Measurements from ENCODE around the gene SRSF2.
A peak's percentile ranks its signal among the peaks of the same experiment; 100 is the strongest.
"Not testable (repeated sequence)": the region's sequence is repeated elsewhere in the genome, so short reads cannot be mapped to it uniquely, and the experiment has no call there.

The SRSF2 gene

GRCh38 chr17:76737082-76737675, at the start of gene SRSF2:
SRSF2 (minus strand) TSS chr17:76737331; CDS start chr17:76737160, 171 bp downstream.
- peak; percentile 99 for DNase-seq

DNA sequence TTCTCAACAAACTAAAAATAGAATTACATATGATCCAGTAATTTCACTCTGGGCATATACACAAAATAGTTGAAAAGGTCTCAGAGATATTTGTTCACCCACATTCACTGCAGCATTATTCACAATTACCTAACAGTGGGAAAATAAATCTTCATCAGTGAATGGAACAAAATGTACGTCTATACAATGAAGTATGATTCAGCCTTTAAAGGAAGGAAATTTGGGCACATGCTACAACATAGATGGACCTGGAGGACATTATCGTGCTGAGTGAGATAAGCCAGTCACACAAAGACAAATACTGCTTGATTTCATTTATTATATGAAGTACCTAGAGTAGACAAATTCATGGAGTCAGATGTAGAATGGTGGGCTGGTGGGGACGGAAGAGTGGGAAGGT, 47.8 kb upstream of the SRSF2 start:
- DNase-seq = no peak

DNA sequence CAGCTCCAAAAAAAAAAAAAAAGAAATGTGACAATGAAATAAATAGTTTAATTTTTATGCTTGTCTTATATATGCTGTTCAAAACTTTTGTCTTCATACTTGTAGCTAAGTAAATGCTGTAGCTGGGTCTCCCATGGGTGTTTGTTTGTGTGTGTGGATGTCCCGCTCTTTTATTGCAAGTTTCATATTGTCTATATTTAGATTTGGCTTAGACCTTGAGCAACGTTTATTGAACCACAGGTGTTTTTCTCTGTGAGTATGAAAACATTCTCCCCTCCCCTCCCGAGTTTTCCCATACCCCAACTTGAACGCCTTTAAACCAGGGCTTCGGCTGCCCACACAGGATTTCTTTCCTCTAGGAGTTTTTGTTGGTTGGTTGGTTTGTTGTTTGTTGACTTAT, 46.0 kb upstream of the SRSF2 start:
- peak; percentile 76 for DNase-seq

DNA sequence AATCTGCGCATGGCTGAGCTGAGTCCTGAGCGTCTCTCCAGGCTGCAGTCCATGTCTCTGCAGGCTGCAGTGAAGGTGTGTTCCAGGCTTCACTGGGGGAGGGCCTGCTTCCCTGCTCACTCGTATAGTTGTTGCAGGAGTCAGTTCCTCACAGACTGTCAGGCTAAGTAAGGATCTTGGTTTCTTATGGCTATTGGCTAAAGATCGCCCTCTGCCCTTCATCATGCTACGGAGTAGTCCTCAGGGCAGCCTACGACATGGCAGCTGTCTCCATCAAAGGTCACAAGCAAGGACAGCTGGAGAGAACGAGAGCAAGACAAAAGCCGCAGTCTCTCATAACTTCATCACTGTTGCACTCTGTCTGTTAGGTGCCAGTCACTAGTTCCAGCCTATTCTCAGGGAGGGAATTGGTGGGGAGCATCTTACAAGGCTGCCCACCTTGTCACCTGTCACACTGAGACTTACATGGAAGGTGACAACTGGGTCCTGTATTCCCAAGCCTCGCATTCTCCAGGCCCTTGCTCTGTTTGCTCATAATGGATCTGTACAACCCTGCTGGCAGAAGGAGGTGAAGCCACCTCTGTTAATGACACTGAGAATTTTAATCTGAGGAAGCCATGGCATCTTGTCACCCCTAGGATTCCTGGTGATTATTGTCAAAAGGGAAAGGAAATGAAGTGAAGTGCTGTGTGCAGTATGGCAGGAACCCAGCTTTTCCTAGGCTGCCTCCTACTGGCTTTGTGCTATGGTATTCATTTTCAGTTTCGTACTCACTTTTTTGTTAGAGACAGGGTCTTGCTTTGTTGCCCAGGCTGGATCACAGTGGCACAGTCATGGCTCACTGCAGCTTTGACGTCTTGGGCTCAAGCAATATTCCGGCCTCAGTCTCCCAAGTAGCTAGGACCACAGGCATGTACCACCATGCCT, 44.2 kb upstream of the SRSF2 start:
- peak; percentile 12 for DNase-seq

GRCh38 chr17:76775021-76775600, 38.0 kb upstream of the SRSF2 start:
- DNase-seq = no peak

- DNase-seq = no peak
Observed at GRCh38 chr17:76772842-76773525, 35.9 kb upstream of the SRSF2 start.

- DNase-seq = no peak
Observed at GRCh38 chr17:76758570-76758969, 21.4 kb upstream of the SRSF2 start.

DNA sequence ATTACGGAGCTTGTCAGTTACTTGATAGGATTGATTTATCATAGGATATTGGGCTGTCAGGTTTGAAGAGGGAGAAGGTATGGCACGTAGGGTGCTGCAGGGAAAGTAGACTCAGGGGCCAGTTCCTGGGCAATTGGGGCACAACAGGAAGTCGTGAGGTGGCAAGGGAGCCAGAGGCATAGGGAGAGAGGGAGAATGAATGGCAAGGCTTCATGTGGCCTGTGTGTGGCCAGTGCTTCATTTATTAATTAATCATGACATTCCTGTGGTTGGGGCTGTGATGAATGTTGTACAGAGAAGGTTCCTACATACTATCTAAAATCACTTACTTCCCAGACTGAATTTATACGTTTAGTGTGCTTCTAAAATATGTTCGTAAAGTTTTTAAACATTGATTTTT, 20.1 kb upstream of the SRSF2 start:
- DNase-seq = no peak

DNA sequence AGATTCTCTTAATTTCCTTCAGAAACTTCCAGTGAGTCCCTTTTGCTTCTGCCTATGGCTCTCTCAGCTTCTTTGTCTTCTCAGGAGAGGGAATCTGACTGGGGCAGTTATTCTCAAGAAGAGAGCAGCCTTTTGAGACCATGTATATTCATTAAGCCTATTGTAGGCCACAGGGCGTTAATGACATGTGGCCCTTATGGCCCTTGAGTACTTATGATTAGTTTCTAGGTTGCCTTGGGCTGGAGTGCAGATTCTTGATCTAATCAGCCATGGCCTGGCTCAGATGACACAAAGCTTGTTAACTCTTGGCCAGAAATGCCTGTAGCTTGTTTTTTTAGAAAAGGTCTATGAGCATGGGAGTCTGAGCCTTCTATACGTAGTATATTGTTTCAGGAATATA, 18.2 kb upstream of the SRSF2 start:
- no peak for DNase-seq

DNA sequence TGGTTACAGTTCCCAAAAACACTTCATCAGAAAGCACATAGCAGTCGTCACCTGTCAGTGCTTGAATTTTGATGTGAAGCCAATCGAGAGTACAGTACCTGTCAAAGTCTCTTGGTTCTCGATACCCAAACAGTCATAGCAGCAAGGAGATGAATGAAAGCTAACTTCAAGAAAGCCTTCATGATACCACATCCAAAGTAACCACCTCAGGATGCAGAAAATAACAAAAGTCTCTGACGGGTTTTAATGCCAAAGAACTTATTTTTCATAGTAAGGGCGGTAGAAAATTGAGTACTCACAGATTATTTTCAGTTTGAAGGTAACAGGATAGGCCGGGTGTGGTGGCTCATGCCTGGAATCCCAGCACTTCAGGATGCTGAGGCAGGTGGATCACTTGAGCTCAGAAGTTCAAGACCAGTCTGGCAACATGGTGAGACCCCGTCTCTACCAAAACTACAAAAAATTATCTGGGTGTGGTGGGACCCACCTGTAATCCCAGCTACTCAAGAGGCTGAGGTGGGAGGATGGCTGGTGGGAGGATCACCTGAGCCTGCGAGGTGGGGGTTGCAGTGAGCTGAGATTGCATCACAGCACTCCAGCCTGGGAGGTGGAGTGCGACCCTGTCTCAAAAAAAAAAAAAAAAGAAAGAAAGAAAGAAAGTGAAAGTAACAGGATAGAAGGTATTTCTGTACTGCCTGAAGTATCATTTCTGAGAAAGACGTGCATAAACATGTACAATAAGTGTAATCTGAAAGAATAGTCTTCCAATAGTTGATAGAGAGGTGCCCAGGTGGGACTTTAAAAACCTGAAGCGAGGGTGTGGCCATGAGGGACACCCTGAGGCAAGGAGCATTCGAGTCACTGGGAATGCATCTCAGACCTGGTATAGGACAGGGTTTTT, 16.2 kb upstream of the SRSF2 start:
- DNase-seq = no peak

DNA sequence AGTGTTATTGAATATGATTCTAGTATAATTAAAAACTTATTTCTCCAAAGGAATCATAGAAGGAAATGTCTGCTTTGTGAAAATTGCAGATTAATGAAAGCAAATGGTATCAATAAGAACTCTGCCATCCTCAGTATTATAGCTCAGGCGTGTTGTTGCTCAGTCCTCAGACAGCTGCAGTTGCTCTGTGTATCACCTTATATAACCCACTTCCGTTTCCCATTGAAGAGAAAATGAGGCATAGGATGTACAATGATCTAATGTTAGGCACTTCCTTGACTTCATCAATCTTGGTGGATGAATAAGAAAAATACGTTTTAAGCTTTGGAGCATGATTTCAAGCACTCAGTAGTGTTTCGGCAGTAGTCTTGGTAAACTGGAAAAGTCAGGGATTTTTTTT, 14.9 kb upstream of the SRSF2 start:
- no peak for DNase-seq

GRCh38 chr17:76751416-76751993, 14.4 kb upstream of the SRSF2 start:
- DNase-seq = no peak

DNA sequence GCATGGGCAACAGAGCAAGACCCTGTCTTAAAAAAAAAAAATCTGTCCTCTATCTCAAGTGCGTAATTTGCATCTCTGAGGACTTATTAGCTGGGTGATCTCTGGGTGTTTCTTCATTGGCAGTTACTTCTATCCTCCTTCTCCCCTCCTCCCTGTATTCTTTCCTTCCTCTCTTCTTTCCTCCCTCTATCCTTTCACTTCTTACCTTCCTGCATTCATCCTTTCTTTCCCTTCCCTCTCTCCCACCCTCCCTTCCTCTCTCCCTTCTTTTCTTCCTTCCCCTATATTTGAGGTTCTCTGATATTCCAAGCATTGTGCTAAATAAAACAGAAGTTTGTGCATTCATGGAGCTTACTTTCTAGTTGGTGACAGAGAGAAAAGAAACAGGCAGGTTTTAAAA, 11.5 kb upstream of the SRSF2 start:
- no peak for DNase-seq

DNA sequence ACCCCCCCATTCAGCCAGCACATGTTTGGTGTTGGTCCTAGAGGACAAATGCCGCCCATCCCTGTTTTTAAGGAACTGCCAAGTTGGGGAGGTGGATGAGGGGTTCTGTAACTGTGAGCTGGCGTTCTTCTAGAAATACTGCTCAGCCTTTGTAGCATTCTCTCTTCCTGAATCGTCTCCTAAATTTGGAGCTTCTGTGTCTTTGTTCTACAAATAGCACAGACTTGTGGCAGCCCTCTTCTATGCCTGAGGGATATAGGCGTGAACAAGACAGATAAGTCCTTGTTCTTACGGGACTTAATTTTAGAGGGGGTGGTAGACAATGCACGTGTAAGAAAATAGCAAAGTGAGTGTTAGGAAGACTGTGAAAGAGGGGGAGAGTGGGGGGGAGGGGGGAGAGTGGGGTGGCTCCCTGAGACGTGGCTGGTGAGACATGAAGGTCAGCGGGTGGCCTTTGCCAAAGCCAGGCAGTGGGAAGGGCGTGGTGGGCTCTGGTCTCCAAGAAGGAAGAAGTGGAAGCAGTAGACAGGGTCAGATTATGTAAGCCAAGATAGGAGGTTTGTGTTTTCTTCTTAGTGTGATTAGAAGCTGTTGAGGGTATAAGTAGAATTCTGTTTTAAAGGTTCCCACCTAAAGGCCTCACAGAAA, 10.7 kb upstream of the SRSF2 start:
- no peak for DNase-seq

- DNase-seq = not testable (repeated sequence)
Observed at GRCh38 chr17:76745785-76746184, 8.7 kb upstream of the SRSF2 start.

GRCh38 chr17:76744747-76745146, 7.6 kb upstream of the SRSF2 start:
- no peak for DNase-seq

DNA sequence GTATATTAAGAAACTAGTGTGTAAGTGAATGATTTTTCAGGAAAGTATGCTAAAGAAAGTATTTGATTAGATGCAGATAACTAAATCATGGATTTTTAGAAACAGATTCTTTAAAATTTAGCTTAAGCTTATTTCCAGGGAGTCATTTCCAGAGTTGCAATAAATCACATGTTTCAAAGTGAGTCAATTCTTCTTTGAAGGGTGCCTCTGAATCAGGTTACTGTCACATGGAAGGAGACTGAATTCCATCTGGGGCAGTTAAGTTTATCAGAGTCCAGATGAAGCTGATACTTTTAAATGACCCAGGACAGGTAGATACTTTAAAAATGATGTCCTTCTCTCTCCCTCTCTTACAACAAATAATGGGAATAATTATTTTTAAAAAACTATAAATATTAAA, 5.8 kb upstream of the SRSF2 start:
- no peak for DNase-seq

DNA sequence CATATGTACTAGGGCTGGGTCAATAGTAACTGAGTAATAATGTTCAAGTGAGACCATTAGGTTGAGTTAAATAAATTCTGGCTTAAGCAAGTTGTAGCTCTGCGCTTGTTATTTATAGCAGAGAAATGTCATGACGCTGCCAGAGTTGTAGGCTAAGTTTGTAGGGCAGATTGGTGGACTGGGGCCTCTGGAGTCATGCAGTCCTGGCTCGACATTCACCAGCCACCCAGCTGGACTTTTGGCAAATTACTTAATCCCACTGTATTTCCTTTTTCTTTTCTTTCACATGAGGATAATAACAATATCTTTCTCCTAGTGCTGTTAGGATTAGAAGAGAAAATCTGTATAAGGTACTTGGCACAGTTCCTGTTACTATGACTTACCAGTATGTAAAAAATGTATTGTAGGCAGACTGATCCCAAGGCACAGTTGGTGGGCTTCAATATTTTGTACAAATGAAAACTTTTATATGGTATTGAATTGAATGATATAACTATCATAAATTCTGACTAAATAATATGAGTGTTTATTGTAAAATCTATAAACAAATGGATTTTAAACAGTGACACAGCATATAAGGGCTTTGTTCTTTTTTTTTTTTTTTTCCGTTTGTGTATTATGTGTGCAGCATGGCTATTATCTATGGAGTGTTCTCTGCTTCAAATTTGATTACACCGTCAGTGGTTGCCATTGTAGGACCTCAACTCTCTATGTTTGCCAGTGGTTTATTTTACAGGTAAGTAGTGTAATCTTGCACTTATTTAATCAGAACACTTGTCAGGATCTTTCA, 3.4 kb upstream of the SRSF2 start:
- DNase-seq = no peak

- not testable (repeated sequence) for DNase-seq
Observed at GRCh38 chr17:76739568-76740115, 2.5 kb upstream of the SRSF2 start.

DNA sequence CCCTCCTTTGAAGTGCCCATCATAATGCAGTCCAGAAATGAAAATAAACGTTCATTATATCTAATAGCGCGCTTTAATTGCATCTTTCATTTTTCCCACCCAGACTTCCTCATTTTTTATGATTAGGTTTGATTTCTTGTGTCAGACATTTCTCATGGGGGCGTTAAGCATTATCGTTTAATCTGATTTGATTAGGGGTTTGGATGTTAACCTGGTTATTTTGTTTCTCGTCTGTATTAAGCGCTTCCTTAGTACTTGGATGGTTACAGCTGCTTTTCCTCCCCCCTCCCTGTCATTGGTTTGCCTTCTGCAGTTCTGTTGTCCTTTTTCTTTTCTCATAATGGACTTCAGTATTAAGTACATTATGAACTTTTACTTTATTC, 1.3 kb upstream of the SRSF2 start:
- no peak for DNase-seq
